Endothelial cell of umbilical vein (primary cell): ENCODE data around the gene LMNTD1.

ENCODE experiments used
- CTCF ChIP-seq, 2 donors: IDR thresholded peaks; 1 replicate in 1 of 2; 2 replicates in 1 of 2; pipeline ENCODE4 v1.5.1; 2011; ENCODE audit warnings: low read length in 2 of 2, mild to moderate bottlenecking in 2 of 2, moderate library complexity in 2 of 2, control low read depth in 1 of 2, inconsistent platforms in 1 of 2, low read depth in 1 of 2; ENCODE audit not compliant: insufficient read depth in 1 of 2; ENCODE audit errors: extremely low read depth in 1 of 2
- EZH2 ChIP-seq: IDR thresholded peaks from 2 replicates; pipeline ENCODE4 v1.6.1; 2012; ENCODE audit warnings: borderline replicate concordance, low read depth, mild to moderate bottlenecking, moderate library complexity, low read length, inconsistent platforms; ENCODE audit not compliant: severe bottlenecking
- MAX ChIP-seq: IDR thresholded peaks from 2 replicates; pipeline ENCODE4 v1.6.1; 2011; ENCODE audit not compliant: insufficient read depth, insufficient read length
- POLR2AphosphoS5 ChIP-seq: IDR thresholded peaks from 2 replicates; pipeline ENCODE4 v1.6.1; 2012; ENCODE audit warnings: low read depth, mild to moderate bottlenecking, control low read depth, low read length, moderate library complexity; ENCODE audit not compliant: insufficient read depth

GRCh38 chr12:25449007-25449406 is 104.1 kb downstream of the LMNTD1 start:
- TF ChIP-seq MAX (no peak), CTCF (IDR thresholded peaks at IDR 0.05; ENCODE audit: extremely low read depth in 1 of 2, insufficient read depth in 1 of 2, low read depth in 1 of 2, low read length in 2 of 2) (no peak), EZH2 (no peak), POLR2AphosphoS5 (no peak)
